Endothelial cell of umbilical vein (primary cell): ENCODE measurements around the gene UGT1A9. TPM values are rescaled to one million over a fixed set of nuclear protein-coding genes. Genes with fewer than 3 reads are reported as not detected.
"Not testable (repeated sequence)": the region's sequence is repeated elsewhere in the genome, so short reads cannot be mapped to it uniquely, and the experiment has no call there.

Source experiments
- BruUV-seq: library from RNA; stranded (reverse); fragments of 400-500 nt; replicated peaks from 2 replicates; lab custom pipeline; 2021; lab: Mats Ljungman, UMichigan
- CTCF ChIA-PET: fragments of 300-600, 350-600 bp; sonication (Branson Sonifier 250); formaldehyde crosslinking; loops from one replicate; lab custom pipeline; 2021; ENCODE audit warnings: antibody characterized with exemption, inconsistent platforms; lab: Charles Lee
- POLR2A ChIA-PET: fragments of 300-600, 350-600 bp; sonication (Branson Sonifier 250); formaldehyde crosslinking; loops from one replicate; lab custom pipeline; 2021; ENCODE audit warnings: antibody characterized with exemption, inconsistent platforms; lab: Charles Lee
- DNase-seq: peaks from one replicate; pipeline ENCODE4 v3.0.0-alpha.2; 2011; ENCODE audit warnings: low read depth, low spot score
- FAIRE-seq: peaks from 2 replicates; lab custom pipeline; 2011; peaks lifted over from hg19 to GRCh38; lab: Jason Lieb, UNC
- H2AFZ ChIP-seq: 2 replicates; pipeline ENCODE4 v1.6.0; 2012; ENCODE audit warnings: low read depth, low read length, control low read depth, inconsistent platforms
- H3K27ac ChIP-seq: 2 replicates; pipeline ENCODE4 v1.5.1; 2011; ENCODE audit warnings: low read depth, mild to moderate bottlenecking, control low read depth, low read length, moderate library complexity; ENCODE audit not compliant: insufficient read depth
- H3K27me3 ChIP-seq, 2 experiments: 2 replicates each; pipeline versions ENCODE4 v1.6.0 to v1.6.1; 2011; ENCODE audit warnings: low read length in 2 of 2, mixed read lengths in 1 of 2; ENCODE audit not compliant: control insufficient read depth in 2 of 2, insufficient read depth in 2 of 2
- H3K36me3 ChIP-seq, 2 experiments: 2 replicates in 1 of 2; 3 replicates in 1 of 2; pipeline ENCODE4 v1.5.1; 2011; ENCODE audit warnings: low read length in 2 of 2, mild to moderate bottlenecking in 1 of 2, moderate library complexity in 1 of 2; ENCODE audit not compliant: control insufficient read depth in 2 of 2, insufficient read depth in 2 of 2; ENCODE audit errors: extremely low read depth in 1 of 2
- H3K4me1 ChIP-seq: 3 replicates; pipeline ENCODE4 v1.5.1; 2011; ENCODE audit warnings: mild to moderate bottlenecking, low read length; ENCODE audit not compliant: control insufficient read depth, insufficient read depth; ENCODE audit errors: extremely low read depth
- H3K4me2 ChIP-seq: 2 replicates; pipeline ENCODE4 v1.6.1; 2011; ENCODE audit warnings: low read length, control low read depth, mixed read lengths; ENCODE audit not compliant: insufficient read depth
- H3K4me3 ChIP-seq, 3 experiments: fragments of 200-600 bp in 1 of 3; sonication (generic), shearing (Covaris generic) in 1 of 3; replicated peaks in 1 of 3; 2 replicates each; pipeline ENCODE4 v1.5.1; 2011 to 2016; ENCODE audit warnings: control low read depth in 3 of 3, low read length in 3 of 3, mild to moderate bottlenecking in 2 of 3, inconsistent platforms in 1 of 3, low read depth in 1 of 3, moderate library complexity in 1 of 3; ENCODE audit not compliant: insufficient read depth in 1 of 3
- H3K79me2 ChIP-seq: 2 replicates; pipeline ENCODE4 v1.6.0; 2012; ENCODE audit warnings: low read length, inconsistent platforms; ENCODE audit not compliant: control insufficient read depth, insufficient read depth
- H3K9ac ChIP-seq: replicated peaks from 2 replicates; pipeline ENCODE3; 2011; ENCODE audit warnings: low read length, control low read depth; ENCODE audit not compliant: insufficient read depth; ENCODE audit errors: extremely low read depth
- H3K9me1 ChIP-seq: replicated peaks from 3 replicates; pipeline ENCODE4 v1.6.0; 2011; ENCODE audit warnings: mild to moderate bottlenecking, low read length; ENCODE audit not compliant: control insufficient read depth, insufficient read depth; ENCODE audit errors: extremely low read depth
- H3K9me3 ChIP-seq: replicated peaks from 2 replicates; pipeline ENCODE4 v1.5.1; 2012; ENCODE audit warnings: low read length, inconsistent platforms; ENCODE audit not compliant: control insufficient read depth, insufficient read depth
- H4K20me1 ChIP-seq: replicated peaks from 2 replicates; pipeline ENCODE3; 2011; ENCODE audit warnings: mild to moderate bottlenecking, low read length; ENCODE audit not compliant: control insufficient read depth, insufficient read depth; ENCODE audit errors: extremely low read depth
- CTCF ChIP-seq, 2 donors: IDR thresholded peaks; 1 replicate in 1 of 2; 2 replicates in 1 of 2; pipeline ENCODE4 v1.5.1; 2011; ENCODE audit warnings: low read length in 2 of 2, mild to moderate bottlenecking in 2 of 2, moderate library complexity in 2 of 2, control low read depth in 1 of 2, inconsistent platforms in 1 of 2, low read depth in 1 of 2; ENCODE audit not compliant: insufficient read depth in 1 of 2; ENCODE audit errors: extremely low read depth in 1 of 2
- FOS ChIP-seq: IDR thresholded peaks from 2 replicates; pipeline ENCODE4 v1.6.1; 2011; ENCODE audit warnings: mild to moderate bottlenecking, low read length, moderate library complexity, borderline replicate concordance; ENCODE audit not compliant: insufficient read depth
- GATA2 ChIP-seq: IDR thresholded peaks from 2 replicates; pipeline ENCODE4 v1.7.0; 2011; ENCODE audit warnings: low read depth, mild to moderate bottlenecking, moderate library complexity, mixed read lengths, low read length; ENCODE audit not compliant: insufficient read length, insufficient read depth
- JUN ChIP-seq: IDR thresholded peaks from 2 replicates; pipeline ENCODE4 v1.6.1; 2011; ENCODE audit warnings: borderline replicate concordance, low read depth; ENCODE audit not compliant: insufficient read length, insufficient read depth
- MAX ChIP-seq: IDR thresholded peaks from 2 replicates; pipeline ENCODE4 v1.6.1; 2011; ENCODE audit not compliant: insufficient read depth, insufficient read length
- MYC ChIP-seq: IDR thresholded peaks from one replicate; pipeline ENCODE4 v1.6.1; 2011; ENCODE audit warnings: mild to moderate bottlenecking, low read depth, low read length
- POLR2AphosphoS5 ChIP-seq: IDR thresholded peaks from 2 replicates; pipeline ENCODE4 v1.6.1; 2012; ENCODE audit warnings: low read depth, mild to moderate bottlenecking, control low read depth, low read length, moderate library complexity; ENCODE audit not compliant: insufficient read depth
- dilution Hi-C: fragments of 300-500 bp; cut with MboI; formaldehyde crosslinking; loops from one replicate; pipeline ENCODE4 v1.15.0; 2019; ENCODE audit warnings: low sequenced_read_pairs; ENCODE audit not compliant: extremely low pct_ligation_motif_present
- intact Hi-C: fragments of 100-400 bp; cut with micrococcal nuclease; formaldehyde crosslinking; loops from one replicate; pipeline ENCODE4 v1.10.0; 2022
- polyA plus RNA-seq, 4 experiments: library from polyadenylated mRNA; depleted of rRNA in 3 of 4; stranded (reverse) in 3 of 4; unstranded in 1 of 4; fragments of >200 nt; gene quantifications; 2 replicates each; pipeline versions ENCODE4 v1.2.1 to v1.2.3, GENCODE V29; 2011 to 2012; ENCODE audit warnings: missing spikeins in 1 of 4
- total RNA-seq: library from RNA; stranded (reverse); gene quantifications from 2 replicates; pipeline ENCODE4 v1.2.3, GENCODE V29; 2021

Gene UGT1A9
- total and polyA plus RNA-seq, 2 donors (not counting 3 experiments of a cell fraction or from before 2014, with no cell fraction given) = not detected

GRCh38 chr2:233747283-233747544 lies 75.5 kb downstream of the UGT1A9 start:
- Histone ChIP-seq H3K9ac (no peak overlapping the region), H3K36me3 (no peaks in the 10 kb centered on the region), H2AFZ (no peak overlapping the region), H3K79me2 (no peaks in the 10 kb centered on the region), H4K20me1 (no peaks in the 10 kb centered on the region), H3K9me3 (no peaks in the 10 kb centered on the region), H3K4me2 (no peak overlapping the region), H3K4me1 (no peaks in the 10 kb centered on the region), H3K27me3 (no peaks in the 10 kb centered on the region), H3K9me1 (no peaks in the 10 kb centered on the region), H3K4me3 (no peak overlapping the region), H3K27ac (no peak overlapping the region)
- FAIRE-seq (no peak), DNase-seq (no peak)
- POLR2A ChIA-PET = no interaction called here
- CTCF ChIA-PET = no interaction called here
- TF ChIP-seq FOS (no peak), POLR2AphosphoS5 (no peak), MAX (no peak), GATA2 (no peak), MYC (no peak), JUN (no peak), CTCF (IDR thresholded peaks at IDR 0.05; ENCODE audit: extremely low read depth in 1 of 2, insufficient read depth in 1 of 2, low read depth in 1 of 2, low read length in 2 of 2) (no peak)
- dilution Hi-C loops (no loop called here), intact Hi-C loops (no loop called here)
- no TSS peak for BruUV-seq

- H2AFZ ChIP-seq, H3K4me1 ChIP-seq, H3K9me3 ChIP-seq, DNase-seq, H3K36me3 ChIP-seq, H3K9me1 ChIP-seq, H3K4me3 ChIP-seq, CTCF ChIA-PET, dilution Hi-C loops, H4K20me1 ChIP-seq, BruUV-seq, H3K79me2 ChIP-seq, H3K4me2 ChIP-seq, H3K27ac ChIP-seq, intact Hi-C loops, FAIRE-seq, H3K9ac ChIP-seq, H3K27me3 ChIP-seq, POLR2A ChIA-PET: not testable (repeated sequence)
Observed at GRCh38 chr2:233750689-233751088, 79.0 kb downstream of the UGT1A9 start.

GRCh38 chr2:233751212-233752009 lies 79.7 kb downstream of the UGT1A9 start:
- H3K4me1 ChIP-seq, H3K36me3 ChIP-seq, POLR2A ChIA-PET, CTCF ChIA-PET, H3K27ac ChIP-seq, intact Hi-C loops, DNase-seq, H3K79me2 ChIP-seq, dilution Hi-C loops, H3K4me2 ChIP-seq, H2AFZ ChIP-seq, H3K4me3 ChIP-seq, H3K9me3 ChIP-seq, H3K27me3 ChIP-seq, FAIRE-seq, H3K9ac ChIP-seq, BruUV-seq, H3K9me1 ChIP-seq, H4K20me1 ChIP-seq: not testable (repeated sequence)
